GM21737 (cell line): ENCODE data around the gene PWP1.
"Not testable (repeated sequence)": the region's sequence is repeated elsewhere in the genome, so short reads cannot be mapped to it uniquely, and the experiment has no call there.

ENCODE experiments used
- ATAC-seq: cut with Tn5 transposase; IDR thresholded peaks from one replicate; pipeline ENCODE4 v1.9.1; 2021; ENCODE audit warnings: mild to moderate bottlenecking, moderate library complexity; ENCODE audit not compliant: unreplicated experiment

The PWP1 gene

DNA sequence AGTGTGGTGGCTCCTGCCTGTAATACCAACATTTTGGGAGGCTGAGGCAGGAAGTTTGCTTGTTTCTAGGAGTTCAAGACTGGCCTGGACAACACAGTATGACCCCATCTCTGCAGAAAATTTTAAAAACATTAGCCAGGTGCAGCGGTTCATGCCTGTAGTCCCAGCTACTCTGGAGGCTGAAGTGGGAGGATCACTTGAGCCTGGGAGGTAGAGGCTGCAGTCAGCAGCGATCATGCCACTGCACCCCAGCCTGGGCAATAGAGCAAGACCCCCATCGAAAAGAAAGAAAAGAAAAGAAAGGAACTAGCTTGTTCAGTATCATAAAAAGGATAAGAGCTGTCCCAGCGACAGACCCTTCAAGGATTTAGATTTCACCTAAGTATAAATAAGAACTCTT, 18.1 kb upstream of the PWP1 start:
- no peak for ATAC-seq

DNA sequence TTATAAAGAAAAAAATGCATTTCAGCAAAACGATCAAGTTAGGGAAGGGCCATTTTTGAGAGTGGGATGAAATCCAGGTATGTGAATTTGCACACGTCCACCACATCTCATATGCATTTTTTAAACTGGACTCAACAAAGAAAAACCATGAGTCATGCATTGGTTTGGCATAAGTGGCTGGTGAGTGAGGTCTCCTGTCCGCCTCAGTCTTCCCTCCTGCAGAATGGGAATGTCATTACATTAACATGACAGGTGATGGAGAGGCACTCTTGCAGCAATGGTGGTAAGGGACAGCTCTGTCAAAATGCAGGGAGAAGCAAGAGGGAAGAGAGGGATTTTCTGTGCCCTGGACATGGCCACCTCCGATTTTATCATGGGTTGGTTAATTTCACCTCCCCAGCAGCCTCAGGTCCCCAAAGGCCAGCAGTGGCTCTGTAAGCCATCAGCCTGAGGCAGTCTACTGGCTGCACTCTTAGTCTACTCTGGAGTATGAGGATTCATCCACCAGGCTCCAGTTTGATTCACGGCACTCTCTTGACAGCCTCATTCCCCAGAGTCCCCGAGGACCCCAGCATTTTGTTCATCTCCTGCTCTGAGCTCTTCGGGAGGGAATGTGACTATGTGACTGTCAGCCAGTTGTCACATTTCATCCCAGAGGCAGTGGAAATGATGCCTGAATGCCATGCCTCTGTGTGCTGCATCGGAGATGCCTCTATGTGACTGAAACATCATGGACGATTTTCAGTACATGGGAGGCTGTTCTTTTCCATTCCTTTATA, 17.1 kb upstream of the PWP1 start:
- ATAC-seq, result no peak

DNA sequence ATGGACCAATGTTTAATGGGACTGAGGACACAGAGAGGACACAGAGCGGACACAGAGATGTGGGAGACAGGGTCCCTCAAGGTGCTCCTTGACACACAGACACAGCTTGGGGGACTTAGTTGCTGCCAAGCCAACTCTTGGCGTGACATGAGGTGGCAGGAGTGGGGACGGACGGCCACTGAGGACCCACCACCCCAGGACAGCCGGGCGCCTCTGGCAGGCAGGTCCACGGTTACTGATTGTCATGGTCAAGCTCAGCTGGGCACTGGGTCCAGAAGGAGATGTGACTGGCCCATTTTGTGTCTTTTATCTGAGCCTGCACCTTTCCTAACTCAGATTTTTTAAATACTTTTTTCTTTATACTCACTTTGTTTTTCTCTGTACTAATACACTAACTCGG, 15.7 kb upstream of the PWP1 start:
- no peak for ATAC-seq

DNA sequence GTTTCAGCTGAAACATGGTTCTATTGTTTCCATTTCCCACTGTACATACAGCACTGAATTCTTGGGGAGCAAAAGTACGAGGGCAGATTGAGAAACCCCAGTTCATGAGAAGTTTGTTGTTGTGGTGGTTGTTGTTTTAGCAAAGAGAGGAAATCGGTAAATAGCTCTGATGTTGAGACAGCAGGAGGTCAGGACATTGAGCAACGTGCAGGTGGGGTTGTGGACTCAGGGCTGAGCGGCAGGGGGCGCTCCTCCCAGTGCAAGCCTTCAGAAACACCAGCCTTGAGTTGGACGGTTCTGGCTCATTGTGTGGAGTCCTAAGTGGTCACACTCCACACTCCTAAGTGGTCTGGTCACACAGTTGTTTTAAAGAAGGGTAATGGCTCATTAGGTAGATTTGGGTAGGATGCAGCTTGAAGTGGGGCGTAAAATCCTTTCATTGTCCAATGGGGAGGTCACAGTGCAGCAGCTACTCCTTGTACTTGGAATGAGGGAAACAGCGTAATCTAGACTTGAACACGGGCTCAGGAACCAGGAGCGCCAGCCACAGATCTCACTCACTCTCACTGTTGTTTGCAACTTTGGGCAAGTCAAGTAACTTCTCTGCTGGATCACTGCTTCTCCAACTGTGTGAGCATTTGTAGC, 14.5 kb upstream of the PWP1 start:
- ATAC-seq, result no peak

DNA sequence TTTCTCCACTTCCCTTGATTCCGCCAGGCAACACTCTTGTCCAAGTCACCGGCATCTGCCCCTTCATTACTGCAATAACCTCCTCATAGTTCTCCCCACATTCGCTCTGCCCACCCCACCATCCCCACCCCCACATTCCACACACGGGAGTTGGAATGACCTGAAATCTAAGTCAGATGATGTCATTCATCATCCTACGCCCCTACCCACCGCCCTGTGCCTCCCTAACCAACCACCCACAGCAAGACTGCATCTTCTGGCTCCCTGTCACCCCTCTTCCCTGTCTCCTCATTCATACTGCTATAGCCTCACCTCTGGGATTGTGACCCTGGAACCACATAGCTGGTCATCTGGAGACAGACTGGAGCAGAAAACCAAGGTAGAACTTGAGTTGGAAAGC, 7.9 kb upstream of the PWP1 start:
- no peak for ATAC-seq

DNA sequence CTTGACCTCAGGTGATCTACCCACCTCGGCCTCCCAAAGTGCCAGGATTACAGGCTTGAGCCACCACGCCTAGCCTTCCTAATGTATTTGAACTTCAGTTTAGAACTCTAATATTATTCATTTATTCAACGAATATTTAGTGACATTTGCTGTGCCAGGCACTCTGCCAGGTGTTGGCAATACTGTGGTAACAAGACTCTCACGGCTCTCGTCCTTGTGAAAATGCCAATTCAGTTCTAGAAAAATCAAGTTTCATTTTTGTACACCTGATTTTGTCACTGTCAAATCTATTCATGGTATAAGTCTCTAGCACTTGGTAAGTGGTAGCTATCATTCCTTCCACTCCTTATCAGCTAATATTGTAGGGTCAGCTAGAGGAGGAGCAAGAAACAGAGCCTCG, 6.3 kb upstream of the PWP1 start:
- ATAC-seq, result no peak

DNA sequence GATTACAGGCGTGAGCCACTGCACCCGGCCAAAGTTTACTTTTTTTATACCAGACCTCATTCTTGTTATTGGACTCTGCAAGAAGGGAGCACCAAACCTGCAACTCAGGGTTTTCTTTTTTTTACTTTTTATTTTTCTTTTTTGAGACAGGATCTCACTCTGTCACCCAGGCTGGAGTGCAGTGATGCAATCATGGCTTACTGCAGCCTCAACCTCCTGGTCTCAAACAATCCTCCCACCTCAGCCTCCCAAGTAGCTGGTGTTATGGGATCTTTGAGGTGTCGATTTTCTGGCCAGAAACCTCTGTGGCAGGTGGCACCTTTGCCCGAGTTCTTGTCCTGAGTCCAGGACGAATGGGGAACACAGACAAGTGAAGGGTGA, 4.2 kb upstream of the PWP1 start:
- no peak for ATAC-seq

DNA sequence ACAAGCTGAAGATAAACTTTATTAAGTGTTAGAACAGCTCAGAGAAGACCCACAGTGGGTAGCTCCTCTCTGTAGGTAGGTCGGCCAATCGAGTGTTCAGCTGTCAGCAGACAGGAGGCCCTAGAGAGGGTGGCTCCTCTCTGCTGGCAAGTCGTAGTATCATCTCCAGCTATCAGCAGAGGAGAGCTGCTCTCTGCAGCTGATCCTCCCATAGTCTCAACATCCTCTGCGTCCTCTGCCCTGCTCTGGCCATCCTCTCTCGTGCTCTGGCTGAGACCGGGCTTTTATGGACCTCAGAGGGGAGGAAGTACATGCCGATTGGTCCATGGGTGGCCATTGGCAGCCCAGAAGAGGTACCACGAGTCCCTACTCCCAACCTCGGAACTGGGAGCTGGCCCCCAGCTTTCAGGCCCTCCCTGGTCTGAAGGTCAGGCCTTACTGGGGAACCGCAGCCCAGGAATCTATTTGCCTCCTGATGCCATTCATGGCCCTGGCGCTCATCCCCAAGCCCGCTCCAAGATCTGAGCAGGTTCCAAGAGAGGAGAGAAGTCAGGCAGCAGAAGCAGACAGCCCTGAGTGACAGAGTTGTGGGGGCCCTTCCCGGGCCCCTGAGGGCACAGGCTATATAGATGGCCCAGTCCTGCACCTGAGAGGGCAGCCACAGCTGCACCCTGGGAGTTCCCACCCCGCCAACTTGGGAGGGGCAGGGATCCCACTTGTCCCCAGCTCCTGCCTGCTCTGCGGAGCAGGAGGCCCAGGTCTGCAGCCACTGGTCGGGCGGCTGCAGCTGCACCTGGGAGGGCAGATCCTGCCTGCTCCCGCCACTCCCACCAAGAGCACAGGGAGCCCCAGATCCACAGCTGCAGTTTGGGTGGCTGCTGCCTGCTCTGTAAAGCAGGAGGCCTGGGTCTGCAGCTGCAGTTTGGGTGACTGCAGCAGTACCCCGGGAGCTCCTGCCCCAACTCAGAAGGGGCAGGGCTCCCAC, 3.5 kb upstream of the PWP1 start:
- ATAC-seq, result no peak

DNA sequence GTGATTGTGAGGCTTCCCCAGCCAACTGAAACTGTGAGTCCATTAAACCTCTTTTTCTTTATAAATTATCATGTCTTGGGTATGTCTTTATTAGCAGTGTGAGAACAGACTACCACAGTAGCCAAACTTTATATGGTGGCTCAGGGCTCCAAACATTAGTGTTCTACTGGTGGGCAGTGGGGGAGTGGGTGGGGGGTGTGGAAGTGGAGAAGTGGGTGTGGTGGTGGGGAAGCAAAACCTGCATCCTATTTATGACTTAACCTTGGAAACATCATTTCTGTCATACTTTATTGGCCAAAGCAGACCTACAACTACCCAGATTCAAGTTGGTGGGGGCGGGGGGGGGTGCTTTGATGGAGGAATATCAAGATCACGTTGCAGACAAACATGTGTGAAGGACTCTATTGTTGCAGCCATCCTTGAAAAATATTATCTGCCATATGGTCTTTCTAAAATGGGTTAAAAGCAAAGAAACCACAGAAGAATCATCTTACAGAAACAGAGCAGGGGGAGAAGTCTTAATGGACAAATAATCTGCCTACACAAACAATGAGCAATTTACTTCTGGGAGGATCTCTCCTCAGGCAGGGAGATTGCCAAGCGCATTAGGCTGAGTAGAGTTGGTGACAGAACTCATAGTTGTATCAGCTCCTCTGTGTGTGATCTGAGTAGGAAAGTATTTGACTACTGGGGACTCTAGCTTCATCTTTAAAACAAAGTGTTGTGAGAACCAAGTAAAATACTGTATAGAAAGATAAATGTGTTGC, 1.4 kb upstream of the PWP1 start:
- no peak for ATAC-seq

DNA sequence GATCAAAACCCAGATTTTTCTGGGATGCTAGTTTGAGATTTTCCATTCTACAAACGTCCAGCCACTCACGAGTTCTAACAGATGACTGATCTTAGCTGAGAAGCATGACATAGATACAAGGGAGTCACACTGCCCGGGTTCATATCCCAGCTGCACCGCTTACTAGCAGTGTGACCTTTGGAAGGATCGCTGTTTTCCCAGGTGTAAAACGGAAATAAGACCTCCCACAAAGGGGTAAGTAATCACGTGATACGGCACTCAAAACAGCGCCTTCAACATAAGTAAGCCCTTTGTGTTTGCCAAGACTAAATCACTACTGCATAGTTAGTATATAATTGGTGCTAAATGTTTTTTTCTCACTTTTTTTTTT, 624 bp upstream of the PWP1 start:
- no peak for ATAC-seq

DNA sequence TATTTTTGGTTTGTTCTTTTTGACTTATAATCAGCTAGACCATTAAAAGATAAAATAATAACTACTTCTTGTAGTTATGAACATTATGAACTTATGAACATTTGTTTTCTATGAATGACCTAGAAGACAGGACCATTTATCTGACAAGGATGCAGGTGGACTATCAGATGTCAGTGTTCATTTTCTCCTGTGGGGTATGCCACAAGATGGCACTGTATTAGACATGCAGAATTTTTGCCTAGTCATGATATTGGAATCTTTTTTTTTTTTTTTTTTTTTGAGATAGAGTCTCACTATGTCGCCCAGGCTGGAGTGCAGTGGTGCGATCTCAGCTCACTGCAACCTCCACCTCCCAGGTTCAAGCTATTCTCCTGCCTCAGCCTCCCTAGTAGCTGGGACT, 10.2 kb downstream of the PWP1 start:
- ATAC-seq, result not testable (repeated sequence)

DNA sequence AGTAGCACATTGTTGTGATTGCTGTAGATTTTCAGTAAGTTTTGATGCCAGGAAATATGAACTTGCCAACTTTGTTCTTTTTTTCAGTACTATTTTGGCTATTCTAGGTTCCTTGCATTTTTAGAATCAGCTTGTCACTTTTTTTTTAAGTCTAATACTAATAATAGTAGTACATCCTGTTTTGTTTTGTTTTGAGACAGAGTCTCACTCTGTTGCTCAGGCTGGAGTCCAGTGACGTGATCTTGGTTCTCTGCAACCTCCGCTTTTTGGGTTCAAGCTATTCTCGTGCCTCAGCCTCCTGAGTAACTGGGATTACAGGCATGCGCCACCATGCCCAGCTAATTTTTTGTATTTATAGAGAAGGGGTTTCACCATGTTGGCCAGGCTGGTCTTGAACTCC, 16.5 kb downstream of the PWP1 start:
- no peak for ATAC-seq

DNA sequence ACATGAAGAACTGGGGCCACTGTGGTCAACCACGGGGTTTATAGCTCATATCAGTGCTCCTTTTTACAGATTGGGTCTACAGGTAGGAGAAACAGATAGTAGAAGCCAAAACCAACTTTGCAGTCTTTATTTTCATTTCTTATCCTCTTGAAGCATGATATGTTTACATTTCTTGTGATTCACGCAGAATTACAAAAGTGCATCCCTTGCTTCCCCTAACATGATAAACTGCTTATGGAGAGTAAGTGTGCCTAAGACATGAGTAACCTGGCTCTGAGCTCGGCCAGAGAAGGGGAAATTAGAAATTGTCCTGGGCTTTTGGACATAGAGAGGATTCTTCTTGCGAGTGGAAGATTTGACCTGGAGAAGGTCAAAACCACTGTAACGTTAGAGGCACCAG, 18.4 kb downstream of the PWP1 start:
- ATAC-seq, result no peak

DNA sequence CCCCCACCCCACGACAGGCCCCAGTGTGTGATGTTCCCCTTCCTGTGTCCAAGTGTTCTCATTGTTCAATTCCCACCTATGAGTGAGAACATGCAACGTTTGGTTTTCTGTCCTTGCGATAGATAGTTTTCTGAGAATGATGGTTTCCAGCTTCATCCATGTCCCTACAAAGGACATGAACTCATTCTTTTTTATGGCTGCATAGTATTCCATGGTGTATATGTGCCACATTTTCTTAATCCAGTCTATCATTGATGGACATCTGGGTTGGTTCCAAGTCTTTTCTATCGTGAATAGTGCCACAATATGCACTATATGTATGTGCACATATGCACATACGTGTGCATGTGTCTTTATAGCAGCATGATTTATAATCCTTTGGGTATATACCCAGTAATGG, 19.9 kb downstream of the PWP1 start:
- not testable (repeated sequence) for ATAC-seq

DNA sequence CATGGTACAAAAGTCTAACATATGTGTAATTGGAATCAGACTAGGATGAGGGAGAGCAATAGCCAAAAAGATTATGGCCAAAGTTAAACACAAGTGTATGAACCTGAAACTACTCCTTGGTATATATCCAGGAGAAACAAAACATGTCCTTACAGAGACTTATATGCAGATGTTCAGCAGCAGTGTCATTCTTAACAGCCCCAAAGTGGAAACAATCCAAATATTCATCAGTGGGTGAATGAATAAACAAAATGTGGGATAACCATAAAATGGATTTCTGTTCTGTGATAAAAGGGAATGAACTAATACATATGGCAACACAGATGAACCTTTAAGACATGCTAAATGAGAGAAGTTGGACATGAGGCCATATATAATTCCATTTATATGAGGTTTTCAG, 30.2 kb downstream of the PWP1 start:
- ATAC-seq, result no peak

DNA sequence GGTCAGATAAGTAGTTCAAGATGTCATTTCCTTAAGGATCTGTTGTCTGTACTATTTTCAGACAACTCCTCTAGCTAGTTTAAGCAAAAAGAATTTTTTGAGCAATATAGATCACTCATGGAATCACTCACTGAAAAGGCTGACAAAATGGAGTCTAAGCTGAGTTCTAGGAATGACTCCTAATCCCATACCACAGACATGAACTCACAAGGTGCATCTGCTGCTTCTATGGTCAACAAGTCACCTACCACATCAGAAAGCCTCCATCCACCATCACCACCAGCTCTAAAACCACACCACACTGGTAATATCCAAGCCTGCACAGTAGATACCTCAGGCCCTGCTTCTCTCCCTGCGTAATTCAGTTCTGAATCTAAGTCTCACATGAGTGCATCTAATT, 33.0 kb downstream of the PWP1 start:
- no peak for ATAC-seq

DNA sequence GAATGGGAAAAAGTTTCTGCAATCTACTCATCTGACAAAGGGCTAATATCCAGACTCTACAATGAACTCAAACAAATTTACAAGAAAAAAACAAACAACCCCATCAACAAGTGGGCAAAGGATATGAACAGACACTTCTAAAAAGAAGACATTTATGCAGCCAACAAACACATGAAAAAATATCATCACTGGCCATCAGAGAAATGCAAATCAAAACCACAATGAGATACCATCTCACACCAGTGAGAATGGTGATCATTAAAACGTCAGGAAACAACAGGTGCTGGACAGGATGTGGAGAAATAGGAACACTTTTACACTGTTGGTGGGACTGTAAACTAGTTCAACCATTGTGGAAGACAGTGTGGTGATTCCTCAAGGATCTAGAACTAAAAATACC, 41.7 kb downstream of the PWP1 start:
- not testable (repeated sequence) for ATAC-seq

DNA sequence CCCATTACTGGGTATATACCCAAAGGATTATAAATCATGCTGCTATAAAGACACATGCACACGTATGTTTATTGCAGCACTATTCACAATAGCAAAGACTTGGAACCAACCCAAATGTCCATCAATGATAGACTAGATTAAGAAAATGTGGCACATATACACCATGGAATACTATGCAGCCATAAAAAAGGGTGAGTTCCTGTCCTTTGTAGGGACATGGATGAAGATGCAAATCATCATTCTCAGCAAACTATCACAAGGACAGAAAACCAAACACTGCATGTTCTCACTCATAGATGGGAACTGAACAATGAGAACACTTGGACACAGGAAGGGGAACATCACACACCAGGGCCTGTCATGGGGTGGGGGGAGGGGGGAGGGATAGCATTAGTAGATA, 42.1 kb downstream of the PWP1 start:
- ATAC-seq, result not testable (repeated sequence)

DNA sequence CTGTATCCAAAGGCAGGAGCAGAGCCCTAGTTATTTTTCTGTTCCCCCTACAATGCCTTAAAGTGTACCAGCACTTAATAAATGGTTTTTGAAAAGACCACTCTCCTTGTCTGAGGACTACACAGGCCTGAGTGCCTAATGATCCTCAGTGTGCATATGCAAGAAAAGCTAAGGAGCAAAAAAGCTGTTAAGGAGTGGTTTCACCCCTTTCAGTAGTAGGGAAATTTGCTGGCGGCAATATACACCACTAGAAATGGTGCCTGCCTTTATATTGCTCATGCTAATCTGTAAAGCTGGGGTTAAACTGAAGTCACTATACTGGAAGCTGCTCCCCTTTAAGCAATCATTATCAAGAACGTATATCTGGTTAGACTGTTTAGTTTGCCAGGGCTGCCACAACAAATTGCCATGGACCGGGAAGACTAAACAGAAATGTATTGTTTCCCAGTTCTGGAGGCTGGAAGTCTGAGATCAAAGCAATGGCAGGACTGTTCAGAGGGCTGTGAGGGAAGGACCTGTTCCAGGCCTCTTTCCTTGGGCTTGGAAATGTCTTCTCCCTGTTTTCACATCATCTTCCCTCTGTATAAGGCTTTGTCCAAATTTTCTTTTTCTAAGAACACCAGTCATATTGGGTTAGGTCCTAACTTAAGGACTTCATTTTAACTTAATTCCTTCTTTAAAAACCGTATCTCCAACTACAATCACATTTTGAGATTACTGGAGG, 45.2 kb downstream of the PWP1 start:
- no peak for ATAC-seq

DNA sequence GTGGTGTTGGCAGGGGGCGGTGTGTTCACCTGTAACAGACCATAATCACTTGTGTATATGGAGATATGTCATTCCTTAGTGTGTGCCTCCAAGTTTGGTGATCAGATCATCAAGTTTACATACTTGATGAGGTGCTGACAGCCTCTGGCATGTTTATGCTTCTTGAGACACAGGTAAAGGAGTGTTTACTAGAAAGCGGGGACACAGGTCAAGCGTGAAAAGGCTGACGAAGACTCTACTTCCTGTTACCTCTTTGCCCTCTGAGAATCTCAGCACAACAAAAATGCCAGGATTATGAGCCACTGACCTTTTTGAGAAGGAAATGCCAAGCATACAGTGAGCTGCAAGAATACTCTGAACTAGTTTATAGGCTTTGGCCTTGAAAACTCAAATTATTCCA, 45.8 kb downstream of the PWP1 start:
- no peak for ATAC-seq
